ENCODE data around the gene TMSB4X.
"Not testable (repeated sequence)": the region's sequence is repeated elsewhere in the genome, so short reads cannot be mapped to it uniquely, and the experiment has no call there.

TMSB4X gene

GRCh38 chrX:12974796-12975669 lies at the start of gene TMSB4X:
Gene TMSB4X, plus strand, starts transcription at chrX:12975110.
- DNase-seq (ENCODE audit: low spot score), result peak; percentile 52

- DNase-seq (ENCODE audit: low spot score), result no peak
Measured at GRCh38 chrX:12929701-12930100, 45.2 kb upstream of the TMSB4X start.

GRCh38 chrX:12930150-12930549 lies 44.8 kb upstream of the TMSB4X start:
- DNase-seq (ENCODE audit: low spot score), result no peak

GRCh38 chrX:12932244-12932643 lies 42.7 kb upstream of the TMSB4X start:
- no peak for DNase-seq (ENCODE audit: low spot score)

- DNase-seq (ENCODE audit: low spot score), result no peak
Measured at GRCh38 chrX:12934850-12935249, 40.1 kb upstream of the TMSB4X start.

GRCh38 chrX:12936947-12937346 lies 38.0 kb upstream of the TMSB4X start:
- DNase-seq (ENCODE audit: low spot score), result no peak

GRCh38 chrX:12940471-12940870 lies 34.4 kb upstream of the TMSB4X start:
- not testable (repeated sequence) for DNase-seq (ENCODE audit: low spot score)

- DNase-seq (ENCODE audit: low spot score), result not testable (repeated sequence)
Measured at GRCh38 chrX:12943592-12943991, 31.3 kb upstream of the TMSB4X start.

- DNase-seq (ENCODE audit: low spot score), result not testable (repeated sequence)
Measured at GRCh38 chrX:12944452-12944851, 30.5 kb upstream of the TMSB4X start.

- no peak for DNase-seq (ENCODE audit: low spot score)
Measured at GRCh38 chrX:12945494-12945893, 29.4 kb upstream of the TMSB4X start.

- DNase-seq (ENCODE audit: low spot score), result no peak
Measured at GRCh38 chrX:12946406-12946805, 28.5 kb upstream of the TMSB4X start.

- peak; percentile 71 for DNase-seq (ENCODE audit: low spot score)
Measured at GRCh38 chrX:12946838-12947544, 27.9 kb upstream of the TMSB4X start.

GRCh38 chrX:12947545-12948235 lies 27.2 kb upstream of the TMSB4X start:
- no peak for DNase-seq (ENCODE audit: low spot score)

- DNase-seq (ENCODE audit: low spot score), result no peak
Measured at GRCh38 chrX:12948495-12948894, 26.4 kb upstream of the TMSB4X start.

- peak; percentile 36 for DNase-seq (ENCODE audit: low spot score)
Measured at GRCh38 chrX:12949205-12949926, 25.5 kb upstream of the TMSB4X start.

GRCh38 chrX:12949927-12950656 lies 24.8 kb upstream of the TMSB4X start:
- peak; percentile 59 for DNase-seq (ENCODE audit: low spot score)

GRCh38 chrX:12950851-12951594 lies 23.9 kb upstream of the TMSB4X start:
- no peak for DNase-seq (ENCODE audit: low spot score)

GRCh38 chrX:12951595-12951975 lies 23.3 kb upstream of the TMSB4X start:
- no peak for DNase-seq (ENCODE audit: low spot score)

- DNase-seq (ENCODE audit: low spot score), result no peak
Measured at GRCh38 chrX:12953420-12953819, 21.5 kb upstream of the TMSB4X start.

GRCh38 chrX:12954376-12954775 lies 20.5 kb upstream of the TMSB4X start:
- no peak for DNase-seq (ENCODE audit: low spot score)

GRCh38 chrX:12954981-12955380 lies 19.9 kb upstream of the TMSB4X start:
- DNase-seq (ENCODE audit: low spot score), result no peak

All from kidney capillary endothelial cell (primary cell).